Testis (tissue), 2 donors: ENCODE data around the gene ADRA2B.

ENCODE experiments used
- CTCF ChIP-seq, 3 experiments: fragments of 450-650 bp in 2 of 3; fragments of 200-600 bp in 1 of 3; sonication (generic) in 1 of 3; IDR thresholded peaks; one replicate each; pipeline ENCODE4 v1.5.1; 2016 to 2019; ENCODE audit warnings: antibody characterized with exemption in 3 of 3, mild to moderate bottlenecking in 2 of 3, moderate library complexity in 1 of 3
- POLR2A ChIP-seq: fragments of 450-650 bp; IDR thresholded peaks from one replicate; pipeline ENCODE4 v1.6.1; 2017; ENCODE audit warnings: antibody characterized with exemption, mild to moderate bottlenecking, moderate library complexity

GRCh38 chr2:96153991-96154431, 37.6 kb upstream of the ADRA2B start:
- no peak for TF ChIP-seq CTCF (IDR thresholded peaks at IDR 0.05)
- no peak for TF ChIP-seq POLR2A
